Lower leg skin (tissue), 3 donors: ENCODE data around the gene PLD3.

Experiments
- POLR2A ChIP-seq, 2 donors: fragments of 450-650 bp; IDR thresholded peaks; one replicate each; pipeline ENCODE4 v1.6.1; 2016 to 2017; ENCODE audit warnings: antibody characterized with exemption in 2 of 2, mild to moderate bottlenecking in 1 of 2, moderate library complexity in 1 of 2
- TF ChIP-seq, protein P1 (sequence below), 3 donors: fragments of 450-650 bp; IDR thresholded peaks; one replicate each; pipeline ENCODE4 v1.5.1; 2016; ENCODE audit warnings: antibody characterized with exemption in 3 of 3, mild to moderate bottlenecking in 3 of 3, moderate library complexity in 2 of 3

DNA sequence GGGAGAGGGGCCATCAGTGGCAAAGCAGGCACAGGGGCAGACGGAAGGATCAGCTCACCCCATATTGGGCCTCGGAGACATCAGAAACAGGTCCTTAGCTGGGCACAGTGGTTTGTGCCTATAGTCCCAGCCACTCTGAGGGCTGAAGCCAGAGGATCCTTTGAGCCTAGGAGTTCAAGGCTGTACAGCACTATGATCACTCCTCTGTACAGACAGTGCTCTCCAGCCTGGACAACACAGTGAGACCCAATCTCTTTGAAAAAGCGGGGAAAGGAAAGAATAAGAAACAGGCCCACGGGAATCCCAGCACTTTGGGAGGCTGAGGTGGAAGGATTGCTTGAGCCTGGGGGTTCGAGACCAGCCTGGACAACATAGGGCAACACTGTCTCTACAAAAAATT lies 71.3 kb downstream of the PLD3 start:
- TF ChIP-seq, protein P1, sequence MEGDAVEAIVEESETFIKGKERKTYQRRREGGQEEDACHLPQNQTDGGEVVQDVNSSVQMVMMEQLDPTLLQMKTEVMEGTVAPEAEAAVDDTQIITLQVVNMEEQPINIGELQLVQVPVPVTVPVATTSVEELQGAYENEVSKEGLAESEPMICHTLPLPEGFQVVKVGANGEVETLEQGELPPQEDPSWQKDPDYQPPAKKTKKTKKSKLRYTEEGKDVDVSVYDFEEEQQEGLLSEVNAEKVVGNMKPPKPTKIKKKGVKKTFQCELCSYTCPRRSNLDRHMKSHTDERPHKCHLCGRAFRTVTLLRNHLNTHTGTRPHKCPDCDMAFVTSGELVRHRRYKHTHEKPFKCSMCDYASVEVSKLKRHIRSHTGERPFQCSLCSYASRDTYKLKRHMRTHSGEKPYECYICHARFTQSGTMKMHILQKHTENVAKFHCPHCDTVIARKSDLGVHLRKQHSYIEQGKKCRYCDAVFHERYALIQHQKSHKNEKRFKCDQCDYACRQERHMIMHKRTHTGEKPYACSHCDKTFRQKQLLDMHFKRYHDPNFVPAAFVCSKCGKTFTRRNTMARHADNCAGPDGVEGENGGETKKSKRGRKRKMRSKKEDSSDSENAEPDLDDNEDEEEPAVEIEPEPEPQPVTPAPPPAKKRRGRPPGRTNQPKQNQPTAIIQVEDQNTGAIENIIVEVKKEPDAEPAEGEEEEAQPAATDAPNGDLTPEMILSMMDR (IDR thresholded peaks at IDR 0.05): no peak
- no peak for TF ChIP-seq POLR2A (IDR thresholded peaks at IDR 0.05)
